Nephron (organoid): ENCODE measurements around the gene TBL1XR1.

Experiments used
- H3K27ac Mint-ChIP-seq, 3 experiments: 2 replicates each; pipeline ENCODE4 v1.8.0; 2020; ENCODE audit warnings: mixed read lengths in 3 of 3, mild to moderate bottlenecking in 2 of 3, moderate library complexity in 1 of 3
- H3K27me3 Mint-ChIP-seq: 2 replicates; pipeline ENCODE4 v1.8.0; 2021; ENCODE audit warnings: low read depth, mild to moderate bottlenecking, moderate library complexity, mixed read lengths
- H3K36me3 Mint-ChIP-seq: 2 replicates; pipeline ENCODE4 v1.8.0; 2020; ENCODE audit warnings: low read depth, mixed read lengths
- H3K4me1 Mint-ChIP-seq: 2 replicates; pipeline ENCODE4 v1.8.0; 2020; ENCODE audit warnings: mixed read lengths
- H3K4me3 Mint-ChIP-seq, 3 experiments: 2 replicates each; pipeline ENCODE4 v1.8.0; 2020; ENCODE audit warnings: mild to moderate bottlenecking in 3 of 3, mixed read lengths in 3 of 3, moderate library complexity in 2 of 3
- H3K9me3 Mint-ChIP-seq: 2 replicates; pipeline ENCODE4 v1.8.0; 2020; ENCODE audit warnings: mixed read lengths
- CTCF ChIP-seq, 3 experiments: fragments of 200-600 bp; sonication (generic); IDR thresholded peaks; one replicate each; pipeline ENCODE4 v1.5.0; 2021; ENCODE audit warnings: antibody characterized with exemption in 3 of 3; ENCODE audit not compliant: unreplicated experiment in 3 of 3

The TBL1XR1 gene

DNA sequence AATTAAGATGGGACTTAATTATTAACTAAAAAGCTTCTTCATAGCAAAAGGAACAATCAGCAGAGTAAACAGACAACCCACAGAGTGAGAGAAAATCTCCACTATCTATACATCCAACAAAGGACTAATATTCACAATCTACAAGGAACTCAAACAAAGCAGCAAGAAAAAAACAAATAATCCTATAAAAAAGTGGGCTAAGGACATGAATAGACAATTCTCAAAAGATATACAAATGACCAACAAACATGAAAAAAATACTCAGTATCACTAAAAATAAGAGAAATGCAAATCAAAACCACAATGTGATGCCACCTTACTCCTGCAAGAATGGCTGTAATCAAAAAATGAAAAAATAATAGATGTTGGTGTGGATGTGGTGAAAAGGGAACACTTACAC, 103.3 kb downstream of the TBL1XR1 start:
- Mint-ChIP-seq H3K4me1 (peaks cover 4% of the 10 kb centered on the region), H3K27ac (no peak overlapping the region), H3K9me3 (peaks cover 32% of the 10 kb centered on the region), H3K36me3 (peaks cover 86% of the 10 kb centered on the region), H3K4me3 (no peak overlapping the region), H3K27me3 (no peaks in the 10 kb centered on the region)
- TF ChIP-seq CTCF (IDR thresholded peaks at IDR 0.05; ENCODE audit: unreplicated experiment in 3 of 3): no peak

- Mint-ChIP-seq H3K27me3 (no peaks in the 10 kb centered on the region), H3K4me3 (no peak overlapping the region), H3K4me1 (no peaks in the 10 kb centered on the region), H3K27ac (no peak overlapping the region), H3K36me3 (peaks cover 76% of the 10 kb centered on the region), H3K9me3 (peaks cover 23% of the 10 kb centered on the region)
- TF ChIP-seq CTCF (IDR thresholded peaks at IDR 0.05; ENCODE audit: unreplicated experiment in 3 of 3): no peak
These were observed 107.4 kb downstream of the TBL1XR1 start for GRCh38 chr3:177089901-177090300.

DNA sequence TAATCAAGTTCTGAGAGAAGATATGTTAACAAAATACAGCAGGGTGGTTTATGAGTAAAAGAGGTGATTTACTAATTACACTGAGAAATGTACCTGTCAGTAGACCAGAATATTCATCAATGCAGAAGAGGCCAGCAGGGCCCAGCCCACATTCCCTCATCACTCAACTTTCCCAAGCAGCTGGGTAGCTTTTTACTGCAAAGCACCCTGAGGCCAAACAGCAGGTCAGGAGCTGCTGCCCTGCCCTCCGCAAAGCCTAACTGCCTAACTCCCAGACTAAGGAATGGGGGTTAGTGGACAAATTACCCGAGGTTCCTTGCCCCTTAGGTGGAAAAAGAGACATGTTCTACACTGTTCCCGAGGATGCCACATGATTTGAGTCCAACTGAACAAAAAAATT, 108.2 kb downstream of the TBL1XR1 start:
- H3K4me3 Mint-ChIP-seq: no peak overlapping the region
- H3K27ac Mint-ChIP-seq: peak overlapping the region in 1 of 3 experiments; percentile 42
- H3K27me3 Mint-ChIP-seq: no peaks in the 10 kb centered on the region
- no peak for TF ChIP-seq CTCF (IDR thresholded peaks at IDR 0.05; ENCODE audit: unreplicated experiment in 3 of 3)
- no peaks in the 10 kb centered on the region for H3K4me1 Mint-ChIP-seq
- H3K9me3 Mint-ChIP-seq: peaks cover 16% of the 10 kb centered on the region
- peaks cover 76% of the 10 kb centered on the region for H3K36me3 Mint-ChIP-seq

DNA sequence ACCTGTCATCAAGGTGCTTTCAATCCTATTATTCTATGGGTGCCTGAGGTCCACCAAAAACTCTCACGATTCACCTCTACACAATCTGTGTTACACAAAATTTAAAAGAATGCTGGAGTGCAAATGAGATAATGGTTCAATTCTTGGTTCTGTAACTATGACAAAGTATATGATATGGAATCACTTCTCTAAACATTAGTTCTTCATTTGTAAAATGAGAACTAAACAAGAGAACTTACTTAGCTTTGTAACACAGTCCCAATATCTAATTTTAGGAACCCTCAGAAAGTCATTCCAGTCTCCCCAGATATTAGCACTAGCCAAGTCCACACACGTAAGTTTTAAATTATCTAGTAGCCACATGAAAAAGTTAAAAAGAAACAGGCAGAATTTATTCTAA, 111.5 kb downstream of the TBL1XR1 start:
- no peaks in the 10 kb centered on the region for H3K27me3 Mint-ChIP-seq
- H3K4me1 Mint-ChIP-seq: no peaks in the 10 kb centered on the region
- TF ChIP-seq CTCF (IDR thresholded peaks at IDR 0.05; ENCODE audit: unreplicated experiment in 3 of 3): no peak
- no peak overlapping the region for H3K27ac Mint-ChIP-seq
- no peaks in the 10 kb centered on the region for H3K9me3 Mint-ChIP-seq
- no peak overlapping the region for H3K4me3 Mint-ChIP-seq
- peaks cover 59% of the 10 kb centered on the region for H3K36me3 Mint-ChIP-seq

DNA sequence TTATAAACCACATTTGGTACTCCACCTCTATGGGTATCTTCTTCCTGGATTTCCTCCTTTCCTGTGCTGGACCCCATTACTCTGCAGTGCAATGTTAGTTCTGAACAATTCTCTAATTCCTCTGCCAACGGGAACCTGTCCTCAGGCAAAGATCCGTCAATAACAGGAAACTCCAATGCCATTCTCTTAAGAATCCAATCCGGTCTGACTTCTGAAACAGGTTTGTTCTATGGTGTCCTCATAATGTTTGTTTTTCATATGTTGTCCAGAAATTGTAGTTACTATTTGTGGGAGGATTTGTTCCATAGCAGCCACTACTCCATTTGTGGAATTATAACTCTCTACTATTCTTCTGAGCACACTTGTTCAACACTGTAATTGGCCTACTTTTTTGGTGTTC, 112.7 kb downstream of the TBL1XR1 start:
- Mint-ChIP-seq H3K36me3 (peaks cover 54% of the 10 kb centered on the region), H3K27me3 (no peaks in the 10 kb centered on the region), H3K27ac (no peak overlapping the region), H3K9me3 (no peaks in the 10 kb centered on the region), H3K4me3 (no peak overlapping the region), H3K4me1 (no peaks in the 10 kb centered on the region)
- no peak for TF ChIP-seq CTCF (IDR thresholded peaks at IDR 0.05; ENCODE audit: unreplicated experiment in 3 of 3)

DNA sequence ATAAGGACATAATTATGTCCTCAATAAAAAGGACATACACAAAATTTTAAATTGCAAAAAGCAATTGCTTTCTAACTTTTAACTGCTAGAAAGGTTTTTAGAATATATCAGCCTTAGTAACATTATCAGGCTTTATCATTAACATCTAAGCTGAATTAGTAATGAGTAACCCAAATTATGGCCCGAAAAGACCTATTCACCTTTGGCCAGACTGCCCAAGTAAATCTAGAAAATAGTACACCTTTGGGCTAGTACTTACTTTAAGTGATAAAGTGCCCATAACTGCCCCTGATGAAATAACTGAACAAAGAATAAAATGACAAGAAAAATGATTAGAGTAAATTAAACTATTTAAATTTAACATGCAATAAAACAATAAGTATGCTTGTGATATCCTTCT, 117.2 kb downstream of the TBL1XR1 start:
- Mint-ChIP-seq H3K27ac (peak overlapping the region in 2 of 3 experiments; percentile 26 to 49), H3K4me1 (peaks cover 4% of the 10 kb centered on the region), H3K36me3 (peaks cover 63% of the 10 kb centered on the region), H3K9me3 (no peaks in the 10 kb centered on the region), H3K27me3 (no peaks in the 10 kb centered on the region), H3K4me3 (no peak overlapping the region)
- TF ChIP-seq CTCF (IDR thresholded peaks at IDR 0.05; ENCODE audit: unreplicated experiment in 3 of 3): no peak
